Endothelial cell of umbilical vein (primary cell): ENCODE results near the gene CUEDC1. TPM values are rescaled to one million over a fixed set of nuclear protein-coding genes. Genes with fewer than 3 reads are reported as not detected.
A peak's percentile ranks its signal among the peaks of the same experiment; 100 is the strongest.

Source experiments
- BruUV-seq: library from RNA; stranded (reverse); fragments of 400-500 nt; replicated peaks from 2 replicates; lab custom pipeline; 2021; lab: Mats Ljungman, UMichigan
- CTCF ChIA-PET: fragments of 300-600, 350-600 bp; sonication (Branson Sonifier 250); formaldehyde crosslinking; loops from one replicate; lab custom pipeline; 2021; ENCODE audit warnings: antibody characterized with exemption, inconsistent platforms; lab: Charles Lee
- POLR2A ChIA-PET: fragments of 300-600, 350-600 bp; sonication (Branson Sonifier 250); formaldehyde crosslinking; loops from one replicate; lab custom pipeline; 2021; ENCODE audit warnings: antibody characterized with exemption, inconsistent platforms; lab: Charles Lee
- DNase-seq: peaks from one replicate; pipeline ENCODE4 v3.0.0-alpha.2; 2011; ENCODE audit warnings: low read depth, low spot score
- FAIRE-seq: peaks from 2 replicates; lab custom pipeline; 2011; peaks lifted over from hg19 to GRCh38; lab: Jason Lieb, UNC
- H2AFZ ChIP-seq: 2 replicates; pipeline ENCODE4 v1.6.0; 2012; ENCODE audit warnings: low read depth, low read length, control low read depth, inconsistent platforms
- H3K27ac ChIP-seq: 2 replicates; pipeline ENCODE4 v1.5.1; 2011; ENCODE audit warnings: low read depth, mild to moderate bottlenecking, control low read depth, low read length, moderate library complexity; ENCODE audit not compliant: insufficient read depth
- H3K27me3 ChIP-seq, 2 experiments: 2 replicates each; pipeline versions ENCODE4 v1.6.0 to v1.6.1; 2011; ENCODE audit warnings: low read length in 2 of 2, mixed read lengths in 1 of 2; ENCODE audit not compliant: control insufficient read depth in 2 of 2, insufficient read depth in 2 of 2
- H3K36me3 ChIP-seq, 2 experiments: 2 replicates in 1 of 2; 3 replicates in 1 of 2; pipeline ENCODE4 v1.5.1; 2011; ENCODE audit warnings: low read length in 2 of 2, mild to moderate bottlenecking in 1 of 2, moderate library complexity in 1 of 2; ENCODE audit not compliant: control insufficient read depth in 2 of 2, insufficient read depth in 2 of 2; ENCODE audit errors: extremely low read depth in 1 of 2
- H3K4me1 ChIP-seq: 3 replicates; pipeline ENCODE4 v1.5.1; 2011; ENCODE audit warnings: mild to moderate bottlenecking, low read length; ENCODE audit not compliant: control insufficient read depth, insufficient read depth; ENCODE audit errors: extremely low read depth
- H3K4me2 ChIP-seq: 2 replicates; pipeline ENCODE4 v1.6.1; 2011; ENCODE audit warnings: low read length, control low read depth, mixed read lengths; ENCODE audit not compliant: insufficient read depth
- H3K4me3 ChIP-seq, 3 experiments: fragments of 200-600 bp in 1 of 3; sonication (generic), shearing (Covaris generic) in 1 of 3; replicated peaks in 1 of 3; 2 replicates each; pipeline ENCODE4 v1.5.1; 2011 to 2016; ENCODE audit warnings: control low read depth in 3 of 3, low read length in 3 of 3, mild to moderate bottlenecking in 2 of 3, inconsistent platforms in 1 of 3, low read depth in 1 of 3, moderate library complexity in 1 of 3; ENCODE audit not compliant: insufficient read depth in 1 of 3
- H3K79me2 ChIP-seq: 2 replicates; pipeline ENCODE4 v1.6.0; 2012; ENCODE audit warnings: low read length, inconsistent platforms; ENCODE audit not compliant: control insufficient read depth, insufficient read depth
- H3K9ac ChIP-seq: replicated peaks from 2 replicates; pipeline ENCODE3; 2011; ENCODE audit warnings: low read length, control low read depth; ENCODE audit not compliant: insufficient read depth; ENCODE audit errors: extremely low read depth
- H3K9me1 ChIP-seq: replicated peaks from 3 replicates; pipeline ENCODE4 v1.6.0; 2011; ENCODE audit warnings: mild to moderate bottlenecking, low read length; ENCODE audit not compliant: control insufficient read depth, insufficient read depth; ENCODE audit errors: extremely low read depth
- H3K9me3 ChIP-seq: replicated peaks from 2 replicates; pipeline ENCODE4 v1.5.1; 2012; ENCODE audit warnings: low read length, inconsistent platforms; ENCODE audit not compliant: control insufficient read depth, insufficient read depth
- H4K20me1 ChIP-seq: replicated peaks from 2 replicates; pipeline ENCODE3; 2011; ENCODE audit warnings: mild to moderate bottlenecking, low read length; ENCODE audit not compliant: control insufficient read depth, insufficient read depth; ENCODE audit errors: extremely low read depth
- CTCF ChIP-seq, 2 donors: IDR thresholded peaks; 1 replicate in 1 of 2; 2 replicates in 1 of 2; pipeline ENCODE4 v1.5.1; 2011; ENCODE audit warnings: low read length in 2 of 2, mild to moderate bottlenecking in 2 of 2, moderate library complexity in 2 of 2, control low read depth in 1 of 2, inconsistent platforms in 1 of 2, low read depth in 1 of 2; ENCODE audit not compliant: insufficient read depth in 1 of 2; ENCODE audit errors: extremely low read depth in 1 of 2
- EZH2 ChIP-seq: IDR thresholded peaks from 2 replicates; pipeline ENCODE4 v1.6.1; 2012; ENCODE audit warnings: borderline replicate concordance, low read depth, mild to moderate bottlenecking, moderate library complexity, low read length, inconsistent platforms; ENCODE audit not compliant: severe bottlenecking
- FOS ChIP-seq: IDR thresholded peaks from 2 replicates; pipeline ENCODE4 v1.6.1; 2011; ENCODE audit warnings: mild to moderate bottlenecking, low read length, moderate library complexity, borderline replicate concordance; ENCODE audit not compliant: insufficient read depth
- GATA2 ChIP-seq: IDR thresholded peaks from 2 replicates; pipeline ENCODE4 v1.7.0; 2011; ENCODE audit warnings: low read depth, mild to moderate bottlenecking, moderate library complexity, mixed read lengths, low read length; ENCODE audit not compliant: insufficient read length, insufficient read depth
- JUN ChIP-seq: IDR thresholded peaks from 2 replicates; pipeline ENCODE4 v1.6.1; 2011; ENCODE audit warnings: borderline replicate concordance, low read depth; ENCODE audit not compliant: insufficient read length, insufficient read depth
- MYC ChIP-seq: IDR thresholded peaks from one replicate; pipeline ENCODE4 v1.6.1; 2011; ENCODE audit warnings: mild to moderate bottlenecking, low read depth, low read length
- POLR2A ChIP-seq: IDR thresholded peaks from 2 replicates; pipeline ENCODE4 v1.6.1; 2012; ENCODE audit warnings: low read depth, mild to moderate bottlenecking, control low read depth, low read length
- POLR2AphosphoS5 ChIP-seq: IDR thresholded peaks from 2 replicates; pipeline ENCODE4 v1.6.1; 2012; ENCODE audit warnings: low read depth, mild to moderate bottlenecking, control low read depth, low read length, moderate library complexity; ENCODE audit not compliant: insufficient read depth
- dilution Hi-C: fragments of 300-500 bp; cut with MboI; formaldehyde crosslinking; loops from one replicate; pipeline ENCODE4 v1.15.0; 2019; ENCODE audit warnings: low sequenced_read_pairs; ENCODE audit not compliant: extremely low pct_ligation_motif_present
- intact Hi-C: fragments of 100-400 bp; cut with micrococcal nuclease; formaldehyde crosslinking; loops from one replicate; pipeline ENCODE4 v1.10.0; 2022
- polyA plus RNA-seq, 4 experiments: library from polyadenylated mRNA; depleted of rRNA in 3 of 4; stranded (reverse) in 3 of 4; unstranded in 1 of 4; fragments of >200 nt; gene quantifications; 2 replicates each; pipeline versions ENCODE4 v1.2.1 to v1.2.3, GENCODE V29; 2011 to 2012; ENCODE audit warnings: missing spikeins in 1 of 4
- total RNA-seq: library from RNA; stranded (reverse); gene quantifications from 2 replicates; pipeline ENCODE4 v1.2.3, GENCODE V29; 2021
- TF ChIP-seq, protein P1 (sequence below): IDR thresholded peaks from 2 replicates; pipeline ENCODE4 v1.6.1; 2011; ENCODE audit not compliant: insufficient read depth, insufficient read length

Gene CUEDC1
- total and polyA plus RNA-seq, 2 donors (not counting 3 experiments of a cell fraction or from before 2014, with no cell fraction given), result 15.8 to 27.7 TPM

GRCh38 chr17:57873261-57874057 is 81.8 kb downstream of the CUEDC1 start:
- intact Hi-C loops (no loop called here), dilution Hi-C loops (loop anchor here (25.0 kb wide), 1 partner anchor 114 kb away; the partner anchor contains the start of gene VEZF1)
- H3K9ac ChIP-seq, result peak overlapping the region; percentile 47
- FAIRE-seq, result peak; percentile 96
- peak overlapping the region; percentile 82 for H3K27ac ChIP-seq
- POLR2A ChIA-PET, result interaction anchor here (1.4 kb wide), 1 partner anchor 134 kb away, joined by 4 read pairs; the partner anchor contains the start of gene SRSF1
- H3K4me1 ChIP-seq, result peaks cover 58% of the 10 kb centered on the region
- no peak overlapping the region for H3K4me3 ChIP-seq
- H3K36me3 ChIP-seq, result peaks cover 0 to 2% of the 10 kb centered on the region in 2 experiments
- H3K4me2 ChIP-seq, result peak overlapping the region; percentile 8
- H3K9me3 ChIP-seq, result no peaks in the 10 kb centered on the region
- CTCF ChIA-PET, result interaction anchor here (0.7 to 11.3 kb wide), 9 partner anchors 15 to 127 kb away, joined by 3 to 202 read pairs (median 42); partner anchors contain the start of gene CUEDC1
- H3K27me3 ChIP-seq, result no peaks in the 10 kb centered on the region
- H3K9me1 ChIP-seq, result no peaks in the 10 kb centered on the region
- peak; percentile 66 for TF ChIP-seq POLR2AphosphoS5
- TF ChIP-seq JUN, result no peak
- H3K79me2 ChIP-seq, result no peaks in the 10 kb centered on the region
- BruUV-seq, result no TSS peak
- H2AFZ ChIP-seq, result no peak overlapping the region
- peak; percentile 42 for DNase-seq
- no peaks in the 10 kb centered on the region for H4K20me1 ChIP-seq

DNA sequence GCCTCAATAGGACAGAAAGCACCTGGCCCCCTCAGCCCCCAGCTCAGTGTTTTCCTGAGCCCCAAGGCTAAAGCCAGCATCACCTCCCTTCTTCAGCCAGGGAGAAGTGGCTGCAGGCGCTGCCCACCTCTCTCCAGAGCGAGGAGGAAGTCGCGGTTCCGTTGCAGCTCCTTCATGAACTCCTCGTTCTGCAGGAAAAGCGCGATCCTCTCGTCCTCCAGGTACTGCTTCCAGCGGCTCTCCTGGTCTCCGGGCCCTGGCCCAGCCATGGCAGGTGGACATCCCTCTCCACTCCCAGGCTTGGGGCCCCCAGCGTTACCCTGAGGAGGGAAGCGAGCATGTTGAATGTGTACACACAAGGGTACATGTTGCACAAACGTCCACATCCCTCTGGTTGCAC is 82.7 kb downstream of the CUEDC1 start:
- H4K20me1 ChIP-seq, result no peaks in the 10 kb centered on the region
- dilution Hi-C loops (loop anchor here (25.0 kb wide), 1 partner anchor 115 kb away; the partner anchor contains the start of gene VEZF1), intact Hi-C loops (no loop called here)
- H3K4me2 ChIP-seq, result no peak overlapping the region
- no peaks in the 10 kb centered on the region for H3K79me2 ChIP-seq
- no peak for FAIRE-seq
- H3K9ac ChIP-seq, result no peak overlapping the region
- H3K4me3 ChIP-seq, result no peak overlapping the region
- ChIA-PET CTCF (interaction anchor here (1.6 to 11.3 kb wide), 2 partner anchors 14 to 127 kb away, joined by 4 to 202 read pairs; no protein-coding TSS in a partner anchor), POLR2A (no interaction called here)
- no peaks in the 10 kb centered on the region for H3K9me3 ChIP-seq
- H3K4me1 ChIP-seq, result peaks cover 59% of the 10 kb centered on the region
- H2AFZ ChIP-seq, result no peak overlapping the region
- H3K27ac ChIP-seq, result no peak overlapping the region
- TF ChIP-seq MYC, result no peak
- TF ChIP-seq JUN, result no peak
- no peak for TF ChIP-seq GATA2
- no peak for TF ChIP-seq POLR2AphosphoS5
- TF ChIP-seq CTCF (IDR thresholded peaks at IDR 0.05; ENCODE audit: extremely low read depth in 1 of 2, insufficient read depth in 1 of 2, low read depth in 1 of 2, low read length in 2 of 2), result no peak
- TF ChIP-seq POLR2A, result no peak
- TF ChIP-seq FOS, result no peak
- TF ChIP-seq, protein P1, sequence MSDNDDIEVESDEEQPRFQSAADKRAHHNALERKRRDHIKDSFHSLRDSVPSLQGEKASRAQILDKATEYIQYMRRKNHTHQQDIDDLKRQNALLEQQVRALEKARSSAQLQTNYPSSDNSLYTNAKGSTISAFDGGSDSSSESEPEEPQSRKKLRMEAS, result no peak
- TF ChIP-seq EZH2, result no peak
- peaks cover 0 to 2% of the 10 kb centered on the region in 2 experiments for H3K36me3 ChIP-seq
- BruUV-seq, result no TSS peak
- no peaks in the 10 kb centered on the region for H3K27me3 ChIP-seq
- no peak for DNase-seq
- H3K9me1 ChIP-seq, result no peaks in the 10 kb centered on the region
